ENCODE data around the gene ITGB3BP. TPM values are rescaled to one million over a fixed set of nuclear protein-coding genes. Genes with fewer than 3 reads are reported as not detected.

Gene ITGB3BP
- total RNA-seq, 1 donor = 48.0 TPM

- DNase-seq (ENCODE audit: low read depth) = peak; percentile 41
- TF ChIP-seq CTCF (IDR thresholded peaks at IDR 0.05; ENCODE audit: insufficient read depth, low read length) = peak; percentile 42
- H3K4me3 ChIP-seq (ENCODE audit: low read depth, low read length) = no peak overlapping the region
Measured at GRCh38 chr1:63537940-63538339, 14.9 kb upstream of the ITGB3BP start.

GRCh38 chr1:63537006-63537405 is 14.0 kb upstream of the ITGB3BP start:
- no peak for TF ChIP-seq CTCF (IDR thresholded peaks at IDR 0.05; ENCODE audit: insufficient read depth, low read length)
- DNase-seq (ENCODE audit: low read depth) = no peak
- no peak overlapping the region for H3K4me3 ChIP-seq (ENCODE audit: low read depth, low read length)

DNA sequence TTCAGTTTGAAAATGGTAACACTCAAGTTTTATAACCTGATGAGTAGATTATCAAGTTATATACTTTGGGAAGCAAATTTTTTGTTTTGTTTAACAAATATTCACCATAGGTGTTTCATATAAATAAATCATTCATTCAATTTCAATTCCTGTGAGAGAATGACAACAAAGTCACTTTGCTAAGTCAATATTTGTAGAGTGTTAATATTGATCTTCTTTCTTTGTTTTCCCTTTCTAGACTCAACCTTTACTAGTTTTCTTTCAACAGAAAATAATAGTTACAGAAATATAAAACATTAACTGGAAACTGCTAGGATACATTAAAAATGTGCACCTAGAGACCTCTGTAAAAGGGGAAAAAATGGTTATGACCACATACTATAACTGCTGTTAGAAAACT is 11.4 kb upstream of the ITGB3BP start:
- DNase-seq (ENCODE audit: low read depth) = no peak
- no peak for TF ChIP-seq CTCF (IDR thresholded peaks at IDR 0.05; ENCODE audit: insufficient read depth, low read length)
- H3K4me3 ChIP-seq (ENCODE audit: low read depth, low read length) = no peak overlapping the region

DNA sequence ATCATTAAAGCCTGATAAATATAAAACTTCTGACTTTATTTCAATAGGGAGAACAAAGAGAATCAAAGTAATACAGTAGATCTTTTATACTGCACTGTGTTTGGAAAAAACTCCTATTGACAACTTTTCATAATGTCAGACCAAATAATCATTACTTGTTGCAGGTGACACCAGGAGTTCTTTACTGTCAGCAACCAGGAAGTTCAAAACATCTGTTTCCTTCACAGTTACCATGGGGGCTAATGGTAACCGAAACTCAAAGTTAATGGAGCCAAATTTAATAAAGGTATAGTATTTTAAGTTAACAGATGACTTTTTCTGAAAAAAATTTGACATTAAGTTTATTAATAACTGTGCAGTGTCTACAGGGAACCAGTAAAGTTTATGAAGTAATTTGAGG is 10.9 kb upstream of the ITGB3BP start:
- TF ChIP-seq CTCF (IDR thresholded peaks at IDR 0.05; ENCODE audit: insufficient read depth, low read length) = no peak
- H3K4me3 ChIP-seq (ENCODE audit: low read depth, low read length) = no peak overlapping the region
- no peak for DNase-seq (ENCODE audit: low read depth)

- TF ChIP-seq CTCF (IDR thresholded peaks at IDR 0.05; ENCODE audit: insufficient read depth, low read length) = no peak
- no peak for DNase-seq (ENCODE audit: low read depth)
- no peak overlapping the region for H3K4me3 ChIP-seq (ENCODE audit: low read depth, low read length)
Measured at GRCh38 chr1:63532727-63533126, 9.7 kb upstream of the ITGB3BP start.

DNA sequence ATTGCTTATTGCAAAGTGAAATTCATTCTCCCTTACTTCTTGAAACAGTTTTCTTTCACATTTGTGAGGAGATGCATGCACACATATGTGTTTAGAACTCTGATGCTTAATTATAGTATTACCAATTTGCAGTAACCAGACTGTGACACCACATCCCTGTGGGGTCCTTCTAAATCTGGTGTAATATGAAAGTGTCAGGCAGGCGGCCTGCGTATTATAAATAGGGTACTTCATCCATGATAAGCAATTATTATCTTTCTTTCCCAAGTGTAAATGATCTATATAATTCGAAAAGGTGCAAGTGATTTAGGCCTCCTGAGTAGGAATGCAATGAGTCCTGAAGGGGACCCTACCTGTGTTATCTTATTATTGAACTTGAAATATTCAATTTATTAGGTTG is 1.2 kb upstream of the ITGB3BP start:
- DNase-seq (ENCODE audit: low read depth) = peak; percentile 6
- peak overlapping the region; percentile 71 for H3K4me3 ChIP-seq (ENCODE audit: low read depth, low read length)
- no peak for TF ChIP-seq CTCF (IDR thresholded peaks at IDR 0.05; ENCODE audit: insufficient read depth, low read length)

GRCh38 chr1:63523738-63524137 is 713 bp upstream of the ITGB3BP start:
- no peak for DNase-seq (ENCODE audit: low read depth)
- TF ChIP-seq CTCF (IDR thresholded peaks at IDR 0.05; ENCODE audit: insufficient read depth, low read length) = no peak
- peak overlapping the region; percentile 71 for H3K4me3 ChIP-seq (ENCODE audit: low read depth, low read length)
